Activated CD8-positive, alpha-beta T cell treated with anti-CD3 and anti-CD28 coated beads, Interleukin-2, amount 10 ng/mL, durations not matched to agents 7 days and 5 days (primary cell): ENCODE results near the gene SLC35G3. TPM values are rescaled to one million over a fixed set of nuclear protein-coding genes. Genes with fewer than 3 reads are reported as not detected.
"Not testable (repeated sequence)": the region's sequence is repeated elsewhere in the genome, so short reads cannot be mapped to it uniquely, and the experiment has no call there.

ENCODE experiments used
- ATAC-seq: fragments of 150-1000 bp; cut with Tn5 transposase; one replicate; pipeline ENCODE4 v1.10.0; 2021; ENCODE audit warnings: moderate library complexity
- CTCF ChIA-PET: fragments of 350-600 bp; sonication (Branson Sonifier 250); formaldehyde crosslinking; loops from one replicate; lab custom pipeline; 2021; ENCODE audit warnings: antibody characterized with exemption; lab: Charles Lee
- POLR2A ChIA-PET: fragments of 350-600 bp; sonication (Branson Sonifier 250); formaldehyde crosslinking; loops from one replicate; lab custom pipeline; 2021; ENCODE audit warnings: antibody characterized with exemption; lab: Charles Lee
- DNase-seq: peaks from one replicate; pipeline ENCODE4 v3.0.0-alpha.2; 2020
- H3K27ac Mint-ChIP-seq: one replicate; pipeline ENCODE4 v1.8.0; 2021; ENCODE audit warnings: mild to moderate bottlenecking, mixed read lengths
- H3K27me3 Mint-ChIP-seq: one replicate; pipeline ENCODE4 v1.8.0; 2021; ENCODE audit warnings: low read depth, mixed read lengths
- H3K36me3 Mint-ChIP-seq: one replicate; pipeline ENCODE4 v1.8.0; 2021; ENCODE audit warnings: low read depth, mixed read lengths
- H3K4me1 Mint-ChIP-seq: one replicate; pipeline ENCODE4 v1.8.0; 2021; ENCODE audit warnings: low read depth, mixed read lengths
- H3K4me3 Mint-ChIP-seq: one replicate; pipeline ENCODE4 v1.8.0; 2021; ENCODE audit warnings: mild to moderate bottlenecking, mixed read lengths
- H3K9me3 Mint-ChIP-seq: one replicate; pipeline ENCODE4 v1.8.0; 2022; ENCODE audit warnings: mixed read lengths; ENCODE audit not compliant: insufficient read depth
- total RNA-seq, 2 experiments: library from RNA; stranded (reverse); gene quantifications; one replicate each; pipeline ENCODE4 v1.2.3, GENCODE V29; 2021

The SLC35G3 gene
- total RNA-seq, 2 experiments from 2014 or later, result not detected

DNA sequence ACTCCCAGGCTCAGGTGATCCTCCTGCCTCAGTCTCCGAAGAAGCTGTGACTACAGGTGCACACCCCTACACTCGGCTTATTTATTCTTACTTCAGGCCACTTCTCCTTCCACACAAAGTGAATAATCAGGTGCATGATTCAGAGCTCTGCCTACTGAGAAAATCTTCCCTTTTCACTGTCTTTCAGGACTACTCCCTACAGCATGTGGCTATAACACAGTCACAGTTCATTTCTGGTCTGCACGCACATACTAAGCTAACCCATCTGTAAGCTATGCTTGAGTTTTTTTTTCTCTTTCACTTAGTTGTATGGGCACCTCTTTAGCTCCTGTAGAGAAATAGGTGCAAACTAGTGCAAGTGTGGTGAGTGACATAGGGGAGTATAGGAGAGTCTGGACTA lies 41.1 kb upstream of the SLC35G3 start:
- Mint-ChIP-seq H3K4me3 (no peak overlapping the region), H3K36me3 (peaks cover 77% of the 10 kb centered on the region), H3K27me3 (no peaks in the 10 kb centered on the region), H3K9me3 (peaks cover 12% of the 10 kb centered on the region), H3K27ac (peak overlapping the region; percentile 58), H3K4me1 (peaks cover 64% of the 10 kb centered on the region)
- ChIA-PET POLR2A (interaction anchor here (0.9 to 1.5 kb wide), 2 partner anchors 21 to 343 kb away, joined by 3 to 15 read pairs; partner anchors contain the start of gene PEX12), CTCF (interaction anchor here (1.2 to 1.3 kb wide), 2 partner anchors 10 to 529 kb away, joined by 3 to 4 read pairs; no protein-coding TSS in a partner anchor)
- DNase-seq (no peak), ATAC-seq (no peak)

DNA sequence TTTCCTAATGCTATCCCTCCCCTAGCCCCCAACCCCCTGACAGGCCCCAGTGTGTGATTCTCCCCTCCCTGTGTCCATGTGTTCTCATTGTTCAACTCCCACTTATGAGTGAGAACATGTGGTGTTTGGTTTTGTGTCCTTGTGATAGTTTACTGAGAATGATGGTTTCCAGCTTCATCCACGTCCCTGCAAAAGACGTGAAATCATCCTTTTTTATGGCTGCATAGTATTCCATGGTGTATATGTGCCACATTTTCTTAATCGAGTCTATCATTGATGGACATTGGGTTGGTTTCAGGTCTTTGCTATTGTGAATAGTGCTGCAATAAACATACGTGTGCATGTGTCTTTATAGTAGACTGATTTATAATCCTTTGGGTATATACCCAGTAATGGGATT lies 40.1 kb upstream of the SLC35G3 start:
- H3K27me3 Mint-ChIP-seq, CTCF ChIA-PET, H3K4me3 Mint-ChIP-seq, H3K27ac Mint-ChIP-seq, ATAC-seq, DNase-seq: not testable (repeated sequence)
- Mint-ChIP-seq H3K4me1 (peaks cover 64% of the 10 kb centered on the region), H3K9me3 (peaks cover 18% of the 10 kb centered on the region), H3K36me3 (peaks cover 77% of the 10 kb centered on the region)
- POLR2A ChIA-PET, result interaction anchor here (1.0 to 2.1 kb wide), 2 partner anchors 9 to 19 kb away, joined by 4 to 7 read pairs; partner anchors contain the start of gene SLFN5

DNA sequence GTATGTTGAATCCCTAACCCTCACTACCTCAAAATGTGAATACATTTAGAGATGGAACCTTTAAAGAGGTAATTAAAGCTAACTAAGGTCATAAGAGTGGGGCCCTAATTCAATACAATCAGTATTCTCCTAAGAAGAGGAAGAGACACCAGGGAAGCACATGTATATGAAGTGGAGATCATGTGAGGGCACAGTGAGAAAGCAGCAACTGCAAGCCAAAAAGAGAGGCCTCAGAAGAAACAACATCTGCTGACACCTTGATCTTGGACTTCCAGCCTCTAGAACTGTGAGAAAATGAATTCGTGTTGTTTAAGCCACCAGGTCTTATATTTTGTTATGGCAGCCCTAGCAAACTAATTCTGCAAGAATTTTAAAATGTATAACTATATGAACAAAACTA lies 35.4 kb upstream of the SLC35G3 start:
- Mint-ChIP-seq H3K4me1 (peaks cover 23% of the 10 kb centered on the region), H3K9me3 (peaks cover 21% of the 10 kb centered on the region), H3K4me3 (no peak overlapping the region), H3K27me3 (no peaks in the 10 kb centered on the region), H3K27ac (no peak overlapping the region), H3K36me3 (peaks cover 39% of the 10 kb centered on the region)
- DNase-seq (no peak), ATAC-seq (no peak)
- ChIA-PET POLR2A (interaction anchor here (0.7 to 2.0 kb wide), 3 partner anchors 11 to 46 kb away, joined by 3 to 11 read pairs (median 8); partner anchors contain the start of gene SLFN5), CTCF (interaction anchor here (3.2 kb wide), 1 partner anchor 8 kb away, joined by 15 read pairs; no protein-coding TSS in a partner anchor)

DNA sequence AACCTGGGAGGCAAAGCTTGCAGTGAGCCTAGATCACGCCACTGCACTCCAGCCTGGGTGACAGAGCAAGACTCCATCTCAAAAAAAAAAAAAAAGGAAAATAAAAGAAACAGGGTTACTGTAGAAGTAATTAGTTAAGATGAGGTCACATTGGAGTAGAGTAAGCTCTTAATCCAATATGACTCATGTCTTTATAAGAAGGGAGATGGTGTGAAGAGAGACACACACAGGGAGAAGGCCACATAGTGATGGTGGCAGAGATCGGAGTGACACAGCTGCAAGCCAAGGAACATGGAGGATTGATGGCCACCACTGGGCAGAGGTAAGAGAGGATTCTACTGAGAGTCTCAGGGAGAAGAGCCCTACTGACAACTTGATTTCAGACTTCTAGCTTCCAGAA lies 33.4 kb upstream of the SLC35G3 start:
- ChIA-PET CTCF (interaction anchor here (3.2 kb wide), 1 partner anchor 11 kb away, joined by 15 read pairs; no protein-coding TSS in a partner anchor), POLR2A (interaction anchor here (1.1 to 2.0 kb wide), 4 partner anchors 10 to 16 kb away, joined by 3 to 11 read pairs (median 6); partner anchors contain the start of gene SLFN5)
- Mint-ChIP-seq H3K9me3 (peaks cover 33% of the 10 kb centered on the region), H3K27me3 (no peaks in the 10 kb centered on the region), H3K4me1 (peaks cover 24% of the 10 kb centered on the region), H3K27ac (no peak overlapping the region), H3K36me3 (peaks cover 48% of the 10 kb centered on the region), H3K4me3 (no peak overlapping the region)
- DNase-seq (no peak), ATAC-seq (no peak)

DNA sequence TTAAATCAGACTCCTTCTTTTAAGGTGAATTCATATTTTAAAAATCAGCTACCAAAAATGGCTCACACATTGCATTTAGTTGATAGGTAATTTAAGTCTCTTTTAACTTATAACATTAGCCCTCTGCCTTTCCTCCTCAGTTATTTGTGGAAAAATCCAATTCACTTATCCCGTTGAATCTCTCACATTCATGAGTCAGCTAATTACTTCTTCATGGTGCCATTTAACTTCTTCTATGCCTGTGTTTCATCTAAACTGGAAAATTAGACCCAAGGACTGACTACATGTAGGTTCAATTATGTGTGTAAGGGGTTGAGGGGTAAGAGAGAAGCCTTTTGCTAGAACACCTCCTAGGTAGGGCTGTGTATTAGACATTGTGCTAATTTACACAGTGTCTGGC lies 30.2 kb upstream of the SLC35G3 start:
- CTCF ChIA-PET, result interaction anchor here (3.3 kb wide), 1 partner anchor 14 kb away, joined by 10 read pairs; no protein-coding TSS in a partner anchor
- ATAC-seq, result no peak
- H3K4me1 Mint-ChIP-seq, result peaks cover 22% of the 10 kb centered on the region
- no peak for DNase-seq
- H3K27me3 Mint-ChIP-seq, result no peaks in the 10 kb centered on the region
- no peak overlapping the region for H3K4me3 Mint-ChIP-seq
- no peak overlapping the region for H3K27ac Mint-ChIP-seq
- peaks cover 37% of the 10 kb centered on the region for H3K36me3 Mint-ChIP-seq
- POLR2A ChIA-PET, result interaction anchor here (0.6 kb wide), 1 partner anchor 11 kb away, joined by 3 read pairs; no protein-coding TSS in a partner anchor
- peaks cover 23% of the 10 kb centered on the region for H3K9me3 Mint-ChIP-seq

DNA sequence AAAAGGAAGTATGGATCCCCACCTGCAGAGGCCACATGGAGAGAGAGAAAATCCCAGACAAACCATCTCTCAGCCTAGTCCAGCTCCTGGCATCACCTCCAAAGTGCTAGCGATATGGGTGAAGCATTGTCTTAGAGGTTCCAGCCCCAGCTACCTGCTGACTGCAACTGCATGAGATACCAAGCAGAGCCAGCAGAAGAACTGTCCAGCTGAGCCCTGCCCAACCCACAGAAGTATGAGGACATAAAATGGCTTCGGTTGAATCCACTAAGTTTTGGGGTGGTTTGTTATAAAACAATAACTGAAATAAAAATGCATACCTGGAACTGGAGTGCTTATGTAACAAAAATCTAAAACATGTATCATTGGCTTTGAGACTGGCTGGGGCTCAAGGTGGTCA lies 28.3 kb upstream of the SLC35G3 start:
- Mint-ChIP-seq H3K4me1 (peaks cover 39% of the 10 kb centered on the region), H3K36me3 (peaks cover 35% of the 10 kb centered on the region), H3K4me3 (no peak overlapping the region), H3K9me3 (peaks cover 18% of the 10 kb centered on the region), H3K27me3 (no peaks in the 10 kb centered on the region), H3K27ac (no peak overlapping the region)
- ATAC-seq (no peak), DNase-seq (no peak)
- ChIA-PET CTCF (interaction anchor here (1.5 to 3.3 kb wide), 2 partner anchors 9 to 16 kb away, joined by 4 to 10 read pairs; no protein-coding TSS in a partner anchor), POLR2A (interaction anchor here (1.0 to 5.9 kb wide), 4 partner anchors 10 to 20 kb away, joined by 3 to 77 read pairs (median 5); partner anchors contain the start of gene SLFN5)

DNA sequence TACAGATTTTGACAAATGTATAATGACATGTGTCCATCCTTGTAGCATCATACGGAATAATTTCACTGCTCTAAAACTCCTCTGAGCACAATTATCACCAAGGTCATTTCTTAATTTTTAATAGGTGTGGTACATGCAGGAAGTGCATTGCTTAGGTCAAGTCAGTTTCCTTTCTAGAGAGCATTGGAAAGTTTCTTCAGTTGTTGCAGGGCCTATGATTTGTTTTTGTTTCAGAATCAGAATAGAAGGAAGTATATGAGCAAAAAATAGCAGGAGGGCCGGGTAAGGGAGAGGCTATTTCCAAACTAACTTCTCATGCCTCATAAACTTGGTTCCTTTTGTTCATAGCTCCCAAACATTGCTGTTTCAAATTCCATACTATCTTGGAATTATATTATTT lies 24.7 kb upstream of the SLC35G3 start:
- ChIA-PET CTCF (interaction anchor here (1.0 to 4.4 kb wide), 3 partner anchors 19 to 319 kb away, joined by 3 to 28 read pairs (median 9); partner anchors contain the start of gene SLFN5), POLR2A (interaction anchor here (0.7 to 5.9 kb wide), 4 partner anchors 8 to 318 kb away, joined by 3 to 77 read pairs (median 4); partner anchors contain the start of genes SLFN12L and SLFN5)
- peaks cover 60% of the 10 kb centered on the region for H3K4me1 Mint-ChIP-seq
- no peak for DNase-seq
- no peak for ATAC-seq
- H3K27me3 Mint-ChIP-seq, result no peaks in the 10 kb centered on the region
- H3K36me3 Mint-ChIP-seq, result peaks cover 34% of the 10 kb centered on the region
- H3K9me3 Mint-ChIP-seq, result peaks cover 18% of the 10 kb centered on the region
- H3K27ac Mint-ChIP-seq, result peak overlapping the region; percentile 89
- H3K4me3 Mint-ChIP-seq, result peak overlapping the region; percentile 66

DNA sequence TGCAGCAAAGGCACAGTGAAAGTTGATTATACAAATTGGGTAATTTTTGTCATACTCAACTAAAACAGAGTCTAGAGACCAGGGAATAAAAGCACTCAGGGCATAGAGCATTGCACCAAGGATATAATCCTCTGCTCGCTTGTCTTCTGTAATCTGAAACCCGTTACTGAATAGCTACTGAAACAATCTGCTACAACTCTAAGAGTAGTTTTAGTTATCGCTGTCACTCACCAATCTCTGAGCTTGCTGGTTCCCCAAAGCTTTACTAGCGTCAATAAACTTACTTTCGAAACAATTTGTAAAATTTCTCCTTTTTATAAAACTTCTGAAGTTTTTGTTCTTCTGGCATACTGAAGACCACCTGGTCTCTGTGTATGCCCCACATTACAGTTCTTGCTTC lies 22.9 kb upstream of the SLC35G3 start:
- Mint-ChIP-seq H3K36me3 (peaks cover 28% of the 10 kb centered on the region), H3K27me3 (no peaks in the 10 kb centered on the region), H3K9me3 (peaks cover 6% of the 10 kb centered on the region), H3K27ac (peak overlapping the region; percentile 32), H3K4me3 (no peak overlapping the region), H3K4me1 (peaks cover 78% of the 10 kb centered on the region)
- DNase-seq (no peak), ATAC-seq (no peak)
- ChIA-PET CTCF (interaction anchor here (1.3 to 4.4 kb wide), 2 partner anchors 24 to 317 kb away, joined by 3 to 28 read pairs; partner anchors contain the start of gene SLFN5), POLR2A (interaction anchor here (1.0 to 5.9 kb wide), 2 partner anchors 20 to 26 kb away, joined by 4 to 77 read pairs; partner anchors contain the start of gene SLFN5)

DNA sequence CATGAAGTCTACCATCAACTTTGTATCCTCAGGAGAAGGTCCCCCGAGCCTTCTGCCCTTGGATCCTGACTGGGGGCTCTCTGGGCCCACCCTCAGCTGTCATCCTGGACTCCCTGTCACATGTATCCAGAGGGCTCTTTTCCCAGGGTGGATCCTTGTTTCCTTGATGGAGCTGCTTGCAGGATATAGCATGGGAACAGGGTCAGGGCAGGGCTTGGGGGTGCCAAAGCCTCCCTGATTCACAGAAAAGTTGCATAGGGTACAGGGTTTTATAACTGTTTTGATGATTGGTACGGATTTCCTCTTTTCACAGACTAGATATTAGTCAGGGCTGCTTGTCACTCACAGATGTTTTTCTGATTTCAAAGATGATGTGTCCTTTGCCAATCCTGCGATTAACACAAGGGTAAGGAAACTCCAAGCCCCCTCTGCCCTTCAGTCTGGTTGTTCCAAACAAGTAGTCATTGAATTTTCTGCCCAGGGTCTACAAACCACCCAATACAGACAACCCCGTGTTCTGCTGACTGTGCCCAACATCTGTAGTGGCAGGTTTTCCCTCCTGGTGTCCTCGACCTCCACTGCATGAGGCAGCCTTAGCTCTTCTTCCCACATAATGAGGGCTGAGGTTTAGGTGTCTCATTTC lies 20.6 kb upstream of the SLC35G3 start:
- peak; percentile 51 for DNase-seq
- CTCF ChIA-PET, result interaction anchor here (1.0 to 4.4 kb wide), 13 partner anchors 7 to 549 kb away, joined by 3 to 89 read pairs (median 6); partner anchors contain the start of genes PEX12, SLFN12L and SLFN5
- peak; percentile 43 for ATAC-seq
- POLR2A ChIA-PET, result interaction anchor here (0.5 to 8.1 kb wide), 26 partner anchors 9 to 594 kb away, joined by 3 to 335 read pairs (median 5); partner anchors contain the start of genes AP2B1, NLE1, PEX12 and SLFN11
- Mint-ChIP-seq H3K4me1 (peaks cover 86% of the 10 kb centered on the region), H3K36me3 (peaks cover 25% of the 10 kb centered on the region), H3K27ac (peak overlapping the region; percentile 96), H3K9me3 (peaks cover 6% of the 10 kb centered on the region), H3K27me3 (no peaks in the 10 kb centered on the region), H3K4me3 (peak overlapping the region; percentile 69)

DNA sequence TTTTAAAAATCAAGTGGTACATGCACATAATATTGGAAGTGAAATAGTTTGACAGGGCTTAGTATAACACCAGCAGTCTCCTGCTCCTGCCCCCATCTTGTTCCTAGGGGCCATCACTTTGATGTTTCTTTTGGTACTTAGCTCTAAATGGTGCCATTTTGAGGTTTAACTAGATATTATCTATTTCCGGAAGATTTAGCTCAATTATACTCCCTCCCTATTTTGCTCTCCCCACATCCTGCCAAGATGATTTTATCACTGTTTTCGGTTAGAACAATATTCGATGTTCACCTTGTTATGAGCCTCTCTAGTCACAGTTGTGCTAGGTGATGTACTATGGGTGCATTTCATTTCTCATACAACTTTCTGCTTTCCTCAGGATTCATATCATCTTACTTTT lies 20.0 kb upstream of the SLC35G3 start:
- no peaks in the 10 kb centered on the region for H3K27me3 Mint-ChIP-seq
- CTCF ChIA-PET, result interaction anchor here (0.6 to 4.4 kb wide), 17 partner anchors 8 to 550 kb away, joined by 3 to 89 read pairs (median 4); partner anchors contain the start of genes PEX12, SLFN12L and SLFN5
- H3K36me3 Mint-ChIP-seq, result peaks cover 30% of the 10 kb centered on the region
- H3K9me3 Mint-ChIP-seq, result peaks cover 11% of the 10 kb centered on the region
- H3K4me1 Mint-ChIP-seq, result peaks cover 85% of the 10 kb centered on the region
- peak; percentile 78 for DNase-seq
- POLR2A ChIA-PET, result interaction anchor here (0.6 to 8.1 kb wide), 28 partner anchors 8 to 595 kb away, joined by 3 to 335 read pairs (median 5); partner anchors contain the start of genes AP2B1, PEX12, SLFN11 and SLFN12L
- peak overlapping the region; percentile 69 for H3K4me3 Mint-ChIP-seq
- peak; percentile 82 for ATAC-seq
- H3K27ac Mint-ChIP-seq, result peak overlapping the region; percentile 96

DNA sequence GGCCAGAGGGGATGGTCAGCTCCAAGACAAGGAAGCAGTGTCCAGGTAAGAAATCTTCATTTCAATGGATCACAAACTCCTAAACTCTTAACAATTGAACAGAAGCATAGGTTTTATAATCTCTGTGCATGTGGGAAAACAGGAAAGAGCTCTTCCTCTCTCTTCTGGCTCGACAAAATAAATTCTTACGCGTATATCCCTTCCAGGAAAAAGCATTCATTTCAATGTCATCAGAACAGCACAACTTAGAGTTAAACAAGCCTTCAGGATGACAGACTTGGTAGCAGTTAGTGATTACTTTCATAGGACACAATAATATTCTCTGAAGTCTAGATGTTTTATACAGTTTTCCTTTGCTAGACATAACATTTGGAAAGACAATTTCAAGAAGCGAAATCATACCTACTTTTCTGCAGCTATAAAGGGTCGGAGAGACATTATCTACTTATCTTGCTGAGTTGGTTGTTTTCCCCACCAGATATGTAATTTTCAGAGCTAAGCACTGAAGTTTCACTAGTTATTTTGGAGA lies 19.3 kb upstream of the SLC35G3 start:
- DNase-seq, result no peak
- POLR2A ChIA-PET, result interaction anchor here (0.6 to 8.1 kb wide), 26 partner anchors 11 to 596 kb away, joined by 3 to 335 read pairs (median 5); partner anchors contain the start of genes AP2B1, PEX12, SLFN11 and SLFN12L
- H3K4me1 Mint-ChIP-seq, result peaks cover 84% of the 10 kb centered on the region
- H3K27me3 Mint-ChIP-seq, result no peaks in the 10 kb centered on the region
- H3K36me3 Mint-ChIP-seq, result peaks cover 26% of the 10 kb centered on the region
- peak overlapping the region; percentile 96 for H3K27ac Mint-ChIP-seq
- peaks cover 17% of the 10 kb centered on the region for H3K9me3 Mint-ChIP-seq
- CTCF ChIA-PET, result interaction anchor here (0.6 to 4.4 kb wide), 16 partner anchors 8 to 551 kb away, joined by 3 to 89 read pairs (median 5); partner anchors contain the start of genes PEX12, SLFN12L and SLFN5
- H3K4me3 Mint-ChIP-seq, result peak overlapping the region; percentile 69
- peak; percentile 1 for ATAC-seq
